Neuronal stem cell (in vitro differentiated cells): ENCODE results near the gene PRR33. TPM values are rescaled to one million over a fixed set of nuclear protein-coding genes. Genes with fewer than 3 reads are reported as not detected.

Source experiments
- DNase-seq: peaks from one replicate; pipeline ENCODE4 v3.0.0-alpha.2; 2013; ENCODE audit warnings: low spot score
- H2AFZ ChIP-seq: one replicate; pipeline ENCODE4 v1.6.1; 2013; ENCODE audit warnings: mild to moderate bottlenecking, low read length, inconsistent platforms
- H2AK5ac ChIP-seq: 2 replicates; pipeline ENCODE4 v1.6.1; 2013; ENCODE audit warnings: low read depth, mild to moderate bottlenecking, inconsistent platforms, low read length, moderate library complexity, mixed read lengths
- H2BK120ac ChIP-seq: 2 replicates; pipeline ENCODE4 v1.6.1; 2013; ENCODE audit warnings: low read depth, mild to moderate bottlenecking, inconsistent platforms, low read length, moderate library complexity, mixed read lengths
- H2BK12ac ChIP-seq: one replicate; pipeline ENCODE4 v1.6.1; 2013; ENCODE audit warnings: low read length, inconsistent platforms
- H2BK15ac ChIP-seq: 2 replicates; pipeline ENCODE4 v1.6.1; 2013; ENCODE audit warnings: mild to moderate bottlenecking, low read length, inconsistent platforms, mixed read lengths
- H2BK5ac ChIP-seq: one replicate; pipeline ENCODE4 v1.6.1; 2013; ENCODE audit warnings: inconsistent platforms, mild to moderate bottlenecking, low read length, moderate library complexity
- H3K14ac ChIP-seq: one replicate; pipeline ENCODE4 v1.6.1; 2013; ENCODE audit warnings: low read length, inconsistent platforms
- H3K18ac ChIP-seq: 2 replicates; pipeline ENCODE4 v1.6.1; 2013; ENCODE audit warnings: low read length, inconsistent platforms
- H3K23ac ChIP-seq: 2 replicates; pipeline ENCODE4 v1.6.1; 2013; ENCODE audit warnings: low read depth, mild to moderate bottlenecking, mixed read lengths, low read length, inconsistent platforms; ENCODE audit not compliant: poor library complexity
- H3K27ac ChIP-seq: replicated peaks from 3 replicates; pipeline ENCODE4 v1.5.1; 2013; ENCODE audit warnings: low read length, inconsistent platforms
- H3K27me3 ChIP-seq, 3 experiments: 2 replicates each; pipeline ENCODE4 v1.6.1; 2013; ENCODE audit warnings: low read length in 3 of 3, mild to moderate bottlenecking in 2 of 3, inconsistent platforms in 1 of 3, low read depth in 1 of 3, mixed read lengths in 1 of 3, moderate library complexity in 1 of 3; ENCODE audit not compliant: control insufficient read depth in 3 of 3, insufficient read depth in 3 of 3
- H3K36me3 ChIP-seq, 2 donors: replicated peaks in 1 of 2; 2 replicates each; pipeline ENCODE4 v1.6.1; 2013; ENCODE audit warnings: low read length in 2 of 2; ENCODE audit not compliant: control insufficient read depth in 2 of 2, insufficient read depth in 2 of 2
- H3K4ac ChIP-seq: 2 replicates; pipeline ENCODE4 v1.6.1; 2013; ENCODE audit warnings: inconsistent platforms, mild to moderate bottlenecking, low read length, moderate library complexity
- H3K4me1 ChIP-seq, 2 donors: 1 replicate in 1 of 2; 2 replicates in 1 of 2; pipeline ENCODE4 v1.6.1; 2013; ENCODE audit warnings: low read length in 2 of 2, low read depth in 1 of 2; ENCODE audit not compliant: control insufficient read depth in 2 of 2, insufficient read depth in 1 of 2
- H3K4me2 ChIP-seq: one replicate; pipeline ENCODE4 v1.6.1; 2013; ENCODE audit warnings: mild to moderate bottlenecking, low read length, inconsistent platforms; ENCODE audit not compliant: insufficient read depth, poor library complexity, severe bottlenecking
- H3K4me3 ChIP-seq, 2 donors: 2 replicates each; pipeline ENCODE4 v1.5.1; 2013; ENCODE audit warnings: low read length in 2 of 2, mild to moderate bottlenecking in 2 of 2, inconsistent platforms in 1 of 2, moderate library complexity in 1 of 2
- H3K79me1 ChIP-seq: one replicate; pipeline ENCODE4 v1.6.1; 2013; ENCODE audit warnings: low read depth, mild to moderate bottlenecking, inconsistent platforms, low read length, moderate library complexity
- H3K9ac ChIP-seq: one replicate; pipeline ENCODE4 v1.6.1; 2013; ENCODE audit warnings: mild to moderate bottlenecking, low read depth, low read length, inconsistent platforms; ENCODE audit not compliant: poor library complexity
- H3K9me3 ChIP-seq, 2 donors: replicated peaks in 1 of 2; 2 replicates each; pipeline versions ENCODE3 to v1.6.1; 2013; ENCODE audit warnings: low read length in 2 of 2, mild to moderate bottlenecking in 2 of 2, inconsistent platforms in 1 of 2, low read depth in 1 of 2, mixed read lengths in 1 of 2, moderate library complexity in 1 of 2; ENCODE audit not compliant: control insufficient read depth in 2 of 2, insufficient read depth in 1 of 2
- H4K8ac ChIP-seq: one replicate; pipeline ENCODE4 v1.6.1; 2013; ENCODE audit warnings: low read depth, mild to moderate bottlenecking, inconsistent platforms, low read length, moderate library complexity
- H4K91ac ChIP-seq: one replicate; pipeline ENCODE4 v1.6.1; 2013; ENCODE audit warnings: low read length, low read depth, mild to moderate bottlenecking, inconsistent platforms; ENCODE audit not compliant: poor library complexity
- WGBS, 2 donors: extraction: QIAGEN DNeasy Blood & Tissue Kit; methylation state at CpG; one replicate each; pipeline ENCODE4 v1.1.7; 2013; ENCODE audit warnings: missing lambda C conversion rate in 2 of 2, mixed read lengths in 1 of 2; ENCODE audit not compliant: insufficient read length in 2 of 2, insufficient replicate concordance in 1 of 2; ENCODE audit errors: extremely low coverage in 2 of 2; 5-methylcytosine and 5-hydroxymethylcytosine counted together
- small RNA-seq: library from polyadenylated mRNA; stranded (forward); fragments of <200 nt; extraction: miRNeasy Mini kit (QIAGEN cat#:217004); gene quantifications from one replicate; pipeline ENCODE3, GENCODE V24; 2013; ENCODE audit not compliant: insufficient read depth

The PRR33 gene

DNA sequence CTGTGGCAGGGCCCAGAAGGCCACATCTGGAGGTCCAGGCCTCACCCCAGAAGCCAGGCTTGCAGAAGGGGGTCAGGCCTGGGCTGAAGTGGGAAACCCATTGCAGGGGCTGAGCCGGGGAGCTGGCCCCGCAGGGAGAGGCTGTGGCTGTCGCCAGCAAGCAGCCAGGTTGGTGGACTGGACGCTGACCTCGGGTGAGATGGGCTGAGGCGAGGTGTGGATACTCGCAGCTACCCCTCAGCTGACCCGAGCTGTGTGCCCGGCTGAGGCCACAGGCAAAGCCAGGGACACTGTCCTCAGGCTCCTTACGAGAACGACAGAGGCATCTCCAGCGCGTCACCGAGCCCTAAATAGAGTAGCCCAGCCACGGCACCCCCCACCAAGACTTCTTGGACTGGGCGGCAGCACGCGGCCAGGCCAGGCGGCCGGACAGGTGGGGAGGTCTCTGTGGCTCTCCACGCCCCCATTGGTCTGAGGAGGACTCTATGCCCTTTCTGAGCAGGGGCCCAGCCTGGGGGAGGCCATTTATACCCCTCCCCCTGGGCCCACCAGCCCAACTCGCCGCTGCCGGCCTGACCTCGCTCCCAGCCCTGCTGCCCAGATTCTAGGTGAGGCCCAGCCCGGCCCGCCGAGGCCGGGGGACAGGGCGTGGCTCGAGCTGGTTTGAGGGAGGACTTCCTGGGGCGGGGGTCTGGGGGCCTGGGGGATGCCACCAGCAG, 53.1 kb downstream of the PRR33 start, which contains the start of gene TNNI2:
Gene TNNI2, plus strand, starts transcription at position 556 of the 719 bp plus-strand sequence. CDS start 716 bp downstream, outside the sequence.
- Histone ChIP-seq H3K23ac (peak within 1 kb of the TSS; percentile 92), H4K91ac (peak within 1 kb of the TSS; percentile 81), H3K9me3 (no peaks in the 10 kb centered on the region), H2BK12ac (peak within 1 kb of the TSS; percentile 84), H3K4me2 (no peak within 1 kb of the TSS), H3K27ac (no peak within 1 kb of the TSS), H3K9ac (peak within 1 kb of the TSS; percentile 21), H3K27me3 (peaks cover 0 to 52% (median 0%) of the 10 kb centered on the region in 3 experiments), H4K8ac (no peak within 1 kb of the TSS), H3K4me3 (no peak within 1 kb of the TSS), H3K36me3 (no peaks in the 10 kb centered on the region), H2AFZ (peak within 1 kb of the TSS; percentile 75), H2BK5ac (peak within 1 kb of the TSS; percentile 91), H3K79me1 (no peaks in the 10 kb centered on the region), H2BK15ac (peak within 1 kb of the TSS; percentile 95), H2BK120ac (peak within 1 kb of the TSS; percentile 81), H2AK5ac (peak within 1 kb of the TSS; percentile 99), H3K4me1 (peaks cover 0 to 7% of the 10 kb centered on the region in 2 donors), H3K4ac (peak within 1 kb of the TSS; percentile 98), H3K18ac (peak within 1 kb of the TSS; percentile 88), H3K14ac (peak within 1 kb of the TSS; percentile 71)
- DNase-seq: no peak
- no CpG with 5 or more reads among the region's 32 CpGs for WGBS, 2 donors

Small RNAs within 50 kb of the gene (small RNA-seq; reads per million reads assigned to genes)
- gene AC051649.1 (not detected), gene MIR4298 (not detected)
